ENCODE measurements around the gene CAPN15. TPM values are rescaled to one million over a fixed set of nuclear protein-coding genes. Genes with fewer than 3 reads are reported as not detected.

CAPN15 gene
- total RNA-seq, 1 experiment from 2014 or later: 76.4 TPM

DNA sequence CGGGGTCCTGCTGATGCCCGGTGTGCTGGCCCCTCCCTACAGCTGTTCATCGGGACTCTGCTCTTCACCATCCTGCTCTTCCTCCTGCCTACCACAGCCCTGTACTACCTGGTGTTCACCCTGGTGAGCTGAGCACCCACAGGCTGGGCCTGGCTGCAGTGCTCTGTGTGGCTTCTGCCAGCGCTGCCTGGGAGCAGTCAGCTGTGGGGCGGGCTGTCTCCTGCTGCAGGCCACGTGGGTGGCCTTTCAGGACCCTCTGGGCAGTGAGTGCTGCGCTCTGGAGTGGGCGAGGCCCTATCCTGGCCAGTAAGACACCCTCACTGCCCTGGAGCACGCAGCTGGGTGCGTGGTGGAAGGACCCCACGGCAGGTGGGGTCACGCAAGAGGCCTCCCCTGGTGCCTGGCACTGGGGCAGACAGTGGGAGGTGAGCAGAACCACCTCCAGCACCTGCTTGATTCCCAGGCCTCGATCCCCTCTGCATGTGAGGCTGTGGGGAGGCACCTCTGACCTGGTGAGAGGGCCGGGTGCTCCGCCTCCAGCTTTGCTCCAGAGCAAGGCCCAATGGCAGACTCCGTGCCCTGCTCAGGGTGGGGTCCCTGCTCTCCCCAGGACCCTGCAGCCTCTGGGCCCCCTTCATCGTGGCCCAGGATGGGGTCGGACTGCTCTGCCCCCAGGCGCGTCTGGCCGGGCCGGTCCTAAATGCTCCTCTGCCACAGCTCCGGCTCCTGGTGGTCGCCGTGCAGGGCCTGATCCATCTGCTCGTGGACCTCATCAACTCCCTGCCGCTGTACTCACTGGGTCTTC lies 52.8 kb downstream of the CAPN15 start:
- Mint-ChIP-seq H3K27ac (no peak overlapping the region), H3K4me3 (no peak overlapping the region), H3K36me3 (ENCODE audit: insufficient read depth in 1 of 3, low read depth in 3 of 3) (peaks cover 0 to 4% (median 2%) of the 10 kb centered on the region in 3 experiments; a peak in 2 of 7 replicates), H3K9me3 (no peaks in the 10 kb centered on the region), H3K27me3 (ENCODE audit: low read depth) (peaks cover 4% of the 10 kb centered on the region), H3K4me1 (peaks cover 3 to 13% of the 10 kb centered on the region in 2 experiments)
- WGBS (ENCODE audit: extremely low coverage, insufficient read length, low lambda C conversion rate): no CpG with 5 or more reads among the region's 27 CpGs
- H3K9me3 ChIP-seq (ENCODE audit: control insufficient read depth, low read depth, low read length): no peaks in the 10 kb centered on the region
- H3T11ph ChIP-seq (ENCODE audit: low read length): no peak overlapping the region
- no peaks in the 10 kb centered on the region for H3K79me2 ChIP-seq (ENCODE audit: insufficient read depth, low read length)
- H2BK20ac ChIP-seq (ENCODE audit: low read depth, low read length, poor library complexity, severe bottlenecking): no peak overlapping the region
- H3K27me3 ChIP-seq (ENCODE audit: insufficient read depth, low read length): no peaks in the 10 kb centered on the region
- no peak for DNase-seq
- H2BK12ac ChIP-seq (ENCODE audit: insufficient read length, low read depth, low read length): no peak overlapping the region
- H3K4ac ChIP-seq (ENCODE audit: low read depth, low read length): no peak overlapping the region
- no peak overlapping the region for H2BK5ac ChIP-seq (ENCODE audit: insufficient read length, low read length)
- H2BK120ac ChIP-seq (ENCODE audit: low read depth, low read length, poor library complexity, severe bottlenecking): no peak overlapping the region
- no peak overlapping the region for H4K8ac ChIP-seq (replicated peaks; ENCODE audit: insufficient read length, low read depth, low read length)
- no peak overlapping the region for H4K91ac ChIP-seq (ENCODE audit: insufficient read length, low read depth, low read length)
- H3K27ac ChIP-seq (ENCODE audit: insufficient read length, low read depth, low read length): no peak overlapping the region
- H3K56ac ChIP-seq (ENCODE audit: insufficient read length, low read depth, low read length): no peak overlapping the region
- no peak overlapping the region for H3K9ac ChIP-seq (ENCODE audit: extremely low read depth, insufficient read length, low read length)
- H3K14ac ChIP-seq (ENCODE audit: insufficient read depth, low read length): no peak overlapping the region
- H3K18ac ChIP-seq (ENCODE audit: insufficient read length, low read depth, low read length): no peak overlapping the region
- no peak overlapping the region for H3K4me2 ChIP-seq (ENCODE audit: insufficient read depth, insufficient read length, low read length)
- no peaks in the 10 kb centered on the region for H4K20me1 ChIP-seq (ENCODE audit: control insufficient read depth, insufficient read depth, insufficient read length)
- no peaks in the 10 kb centered on the region for H3K23me2 ChIP-seq (ENCODE audit: insufficient read length, low read depth, low read length, poor library complexity, severe bottlenecking)
- no peak overlapping the region for H2AK5ac ChIP-seq (ENCODE audit: insufficient read length, low read length)
- H3K4me1 ChIP-seq (ENCODE audit: insufficient read depth, low read length): no peaks in the 10 kb centered on the region; the same call in 1 of the 2 replicates
- no peaks in the 10 kb centered on the region for H3K79me1 ChIP-seq (ENCODE audit: insufficient read depth, low read depth, low read length, poor library complexity, severe bottlenecking)
- H2BK15ac ChIP-seq (ENCODE audit: low read depth, low read length): no peak overlapping the region
- TF ChIP-seq, protein P1, sequence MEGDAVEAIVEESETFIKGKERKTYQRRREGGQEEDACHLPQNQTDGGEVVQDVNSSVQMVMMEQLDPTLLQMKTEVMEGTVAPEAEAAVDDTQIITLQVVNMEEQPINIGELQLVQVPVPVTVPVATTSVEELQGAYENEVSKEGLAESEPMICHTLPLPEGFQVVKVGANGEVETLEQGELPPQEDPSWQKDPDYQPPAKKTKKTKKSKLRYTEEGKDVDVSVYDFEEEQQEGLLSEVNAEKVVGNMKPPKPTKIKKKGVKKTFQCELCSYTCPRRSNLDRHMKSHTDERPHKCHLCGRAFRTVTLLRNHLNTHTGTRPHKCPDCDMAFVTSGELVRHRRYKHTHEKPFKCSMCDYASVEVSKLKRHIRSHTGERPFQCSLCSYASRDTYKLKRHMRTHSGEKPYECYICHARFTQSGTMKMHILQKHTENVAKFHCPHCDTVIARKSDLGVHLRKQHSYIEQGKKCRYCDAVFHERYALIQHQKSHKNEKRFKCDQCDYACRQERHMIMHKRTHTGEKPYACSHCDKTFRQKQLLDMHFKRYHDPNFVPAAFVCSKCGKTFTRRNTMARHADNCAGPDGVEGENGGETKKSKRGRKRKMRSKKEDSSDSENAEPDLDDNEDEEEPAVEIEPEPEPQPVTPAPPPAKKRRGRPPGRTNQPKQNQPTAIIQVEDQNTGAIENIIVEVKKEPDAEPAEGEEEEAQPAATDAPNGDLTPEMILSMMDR (conservative IDR thresholded peaks at IDR 0.05): no peak
- no peak overlapping the region for H3K23ac ChIP-seq (ENCODE audit: insufficient read length, low read depth, low read length)
- H4K5ac ChIP-seq (ENCODE audit: insufficient read length, low read depth, low read length): no peak overlapping the region
- H2AFZ ChIP-seq (ENCODE audit: low read length): no peak overlapping the region

Measured in H9 (cell line).